Midbrain (tissue), 1 donor: ENCODE measurements around the gene C2orf78.
A peak's percentile ranks its signal among the peaks of the same experiment; 100 is the strongest.
"Not testable (repeated sequence)": the region's sequence is repeated elsewhere in the genome, so short reads cannot be mapped to it uniquely, and the experiment has no call there.

ENCODE experiments used
- DNase-seq: peaks from one replicate; lab custom pipeline; 2025; lab: John Stamatoyannopoulos, UW

C2orf78 gene

GRCh38 chr2:73780237-73780582, 3.8 kb upstream of the C2orf78 start:
- no peak for DNase-seq

GRCh38 chr2:73783402-73783801, 581 bp upstream of the C2orf78 start:
- not testable (repeated sequence) for DNase-seq

GRCh38 chr2:73811878-73812277, 27.9 kb downstream of the C2orf78 start:
- DNase-seq, result no peak

- no peak for DNase-seq
Observed at GRCh38 chr2:73812635-73813034, 28.7 kb downstream of the C2orf78 start.

GRCh38 chr2:73818296-73818695, 34.3 kb downstream of the C2orf78 start:
- DNase-seq, result no peak

GRCh38 chr2:73821227-73821626, 37.2 kb downstream of the C2orf78 start:
- DNase-seq, result no peak

GRCh38 chr2:73821669-73822068, 37.7 kb downstream of the C2orf78 start:
- DNase-seq, result no peak

- no peak for DNase-seq
Observed at GRCh38 chr2:73822276-73822675, 38.3 kb downstream of the C2orf78 start.

- DNase-seq, result no peak
Observed at GRCh38 chr2:73822991-73823390, 39.0 kb downstream of the C2orf78 start.

GRCh38 chr2:73823416-73823815, 39.4 kb downstream of the C2orf78 start:
- DNase-seq, result no peak

- DNase-seq, result peak; percentile 74
Observed at GRCh38 chr2:73823916-73824523, 40.0 kb downstream of the C2orf78 start.

- no peak for DNase-seq
Observed at GRCh38 chr2:73825408-73825807, 41.4 kb downstream of the C2orf78 start.

GRCh38 chr2:73827018-73827417, 43.0 kb downstream of the C2orf78 start:
- no peak for DNase-seq

GRCh38 chr2:73827660-73828388, 43.8 kb downstream of the C2orf78 start:
- DNase-seq, result no peak

GRCh38 chr2:73828389-73828817, 44.4 kb downstream of the C2orf78 start:
- DNase-seq, result no peak

- DNase-seq, result peak; percentile 98
Observed at GRCh38 chr2:73828818-73829570, 45.0 kb downstream of the C2orf78 start, which contains the start of gene STAMBP. Gene STAMBP, plus strand, starts transcription at chr2:73828961. Its CDS starts 1,896 bp downstream, at chr2:73830857.

- DNase-seq, result no peak
Observed at GRCh38 chr2:73830871-73831401, 47.0 kb downstream of the C2orf78 start.

- DNase-seq, result no peak
Observed at GRCh38 chr2:73832930-73833329, 48.9 kb downstream of the C2orf78 start.

GRCh38 chr2:73836141-73836943, 52.4 kb downstream of the C2orf78 start:
- no peak for DNase-seq

- peak; percentile 16 for DNase-seq
Observed at GRCh38 chr2:73837847-73838585, 54.0 kb downstream of the C2orf78 start.

- no peak for DNase-seq
Observed at GRCh38 chr2:73838889-73839534, 55.0 kb downstream of the C2orf78 start.
